NCI-H2227 (cell line): ENCODE results near the gene EFNA4.

Source experiments
- DNase-seq: peaks from one replicate; lab custom pipeline; 2025; ENCODE audit not compliant: unreplicated experiment; lab: John Stamatoyannopoulos, UW

The EFNA4 gene, protein sequence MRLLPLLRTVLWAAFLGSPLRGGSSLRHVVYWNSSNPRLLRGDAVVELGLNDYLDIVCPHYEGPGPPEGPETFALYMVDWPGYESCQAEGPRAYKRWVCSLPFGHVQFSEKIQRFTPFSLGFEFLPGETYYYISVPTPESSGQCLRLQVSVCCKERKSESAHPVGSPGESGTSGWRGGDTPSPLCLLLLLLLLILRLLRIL

DNA sequence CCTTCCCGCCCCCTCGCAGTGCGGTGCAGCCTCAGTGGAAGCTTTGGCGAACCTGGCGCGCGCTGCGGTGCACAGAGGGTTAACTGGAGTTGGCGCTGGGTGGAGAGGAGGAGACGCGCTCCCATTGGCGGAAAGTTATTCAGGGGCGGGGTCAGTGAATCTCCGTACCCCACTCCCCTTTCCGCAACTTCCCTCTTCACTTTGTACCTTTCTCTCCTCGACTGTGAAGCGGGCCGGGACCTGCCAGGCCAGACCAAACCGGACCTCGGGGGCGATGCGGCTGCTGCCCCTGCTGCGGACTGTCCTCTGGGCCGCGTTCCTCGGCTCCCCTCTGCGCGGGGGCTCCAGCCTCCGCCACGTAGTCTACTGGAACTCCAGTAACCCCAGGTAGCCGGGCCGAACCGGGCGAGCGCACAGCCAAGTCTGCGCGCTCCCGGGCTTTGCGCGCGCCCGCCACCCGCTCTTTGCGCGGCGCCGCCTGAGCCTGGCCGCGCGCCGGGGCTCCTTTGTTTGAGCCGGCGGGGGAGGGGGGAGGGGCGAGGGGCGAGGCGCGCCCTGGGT lies at the start of gene EFNA4:
Gene EFNA4, plus strand, starts transcription at position 191 of the 561 bp plus-strand sequence. Its CDS starts 84 bp downstream, at position 275.
- peak; percentile 83 for DNase-seq

DNA sequence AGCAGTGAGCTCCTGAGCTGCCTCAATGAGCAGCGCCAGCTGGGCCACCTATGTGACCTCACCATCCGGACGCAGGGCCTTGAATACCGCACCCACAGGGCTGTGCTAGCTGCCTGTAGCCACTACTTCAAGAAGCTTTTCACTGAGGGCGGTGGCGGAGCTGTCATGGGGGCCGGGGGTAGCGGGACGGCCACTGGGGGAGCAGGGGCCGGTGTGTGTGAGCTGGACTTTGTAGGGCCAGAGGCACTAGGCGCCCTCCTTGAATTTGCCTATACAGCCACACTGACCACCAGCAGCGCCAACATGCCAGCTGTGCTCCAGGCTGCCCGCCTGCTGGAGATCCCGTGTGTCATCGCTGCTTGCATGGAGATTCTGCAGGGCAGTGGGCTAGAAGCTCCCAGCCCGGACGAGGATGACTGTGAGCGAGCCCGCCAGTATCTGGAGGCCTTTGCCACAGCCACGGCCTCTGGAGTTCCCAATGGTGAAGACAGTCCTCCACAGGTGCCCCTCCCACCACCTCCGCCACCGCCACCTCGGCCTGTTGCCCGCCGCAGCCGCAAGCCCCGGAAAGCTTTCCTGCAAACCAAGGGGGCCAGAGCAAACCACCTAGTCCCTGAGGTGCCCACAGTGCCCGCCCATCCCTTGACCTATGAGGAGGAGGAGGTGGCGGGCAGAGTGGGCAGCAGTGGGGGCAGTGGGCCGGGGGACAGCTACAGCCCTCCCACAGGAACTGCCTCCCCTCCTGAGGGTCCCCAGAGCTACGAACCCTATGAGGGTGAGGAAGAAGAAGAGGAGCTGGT lies 48.6 kb upstream of the EFNA4 start:
- DNase-seq, result no peak

DNA sequence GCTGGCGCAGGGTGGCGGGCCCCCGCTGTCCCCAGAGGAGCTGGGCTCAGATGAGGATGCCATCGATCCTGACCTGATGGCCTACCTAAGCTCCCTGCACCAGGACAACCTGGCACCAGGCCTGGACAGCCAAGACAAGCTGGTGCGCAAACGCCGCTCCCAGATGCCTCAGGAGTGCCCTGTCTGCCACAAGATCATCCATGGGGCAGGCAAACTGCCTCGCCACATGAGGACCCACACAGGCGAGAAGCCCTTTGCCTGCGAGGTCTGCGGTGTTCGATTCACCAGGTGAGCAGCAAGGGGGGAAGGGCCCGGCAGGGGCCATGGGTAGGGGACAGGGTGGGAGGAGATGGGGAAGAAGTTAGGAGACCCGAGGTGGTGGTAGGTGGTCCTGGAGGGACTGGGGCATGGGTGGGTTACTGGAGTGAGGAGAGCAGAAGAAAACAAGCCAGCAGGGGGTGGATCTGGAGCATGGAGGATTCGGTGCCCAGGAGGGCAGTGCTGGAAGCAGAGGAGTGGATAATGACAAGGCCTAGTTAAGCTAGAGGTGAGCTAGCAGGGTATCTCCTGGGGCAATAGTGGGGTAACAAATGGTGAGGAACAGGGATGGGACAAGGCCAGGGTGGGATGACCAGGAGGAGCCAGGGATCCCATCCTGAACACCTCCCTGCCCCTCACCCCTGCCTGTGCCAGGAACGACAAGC lies 47.9 kb upstream of the EFNA4 start:
- no peak for DNase-seq

DNA sequence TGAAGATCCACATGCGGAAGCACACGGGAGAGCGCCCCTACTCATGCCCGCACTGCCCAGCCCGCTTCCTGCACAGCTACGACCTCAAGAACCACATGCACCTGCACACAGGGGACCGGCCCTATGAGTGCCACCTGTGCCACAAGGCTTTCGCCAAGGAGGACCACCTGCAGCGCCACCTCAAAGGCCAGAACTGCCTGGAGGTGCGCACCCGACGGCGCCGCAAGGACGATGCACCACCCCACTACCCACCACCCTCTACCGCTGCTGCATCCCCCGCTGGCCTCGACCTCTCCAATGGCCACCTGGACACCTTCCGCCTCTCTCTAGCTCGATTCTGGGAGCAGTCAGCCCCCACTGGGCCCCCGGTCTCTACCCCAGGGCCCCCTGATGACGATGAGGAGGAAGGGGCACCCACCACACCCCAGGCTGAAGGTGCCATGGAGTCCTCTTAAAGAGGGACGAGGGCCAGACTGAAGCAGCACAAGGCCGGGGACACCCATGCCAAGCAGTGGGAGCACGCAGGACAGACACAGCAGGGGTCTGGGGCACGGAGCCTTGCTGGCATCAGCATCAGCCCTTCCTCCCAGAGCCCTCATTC lies 47.2 kb upstream of the EFNA4 start:
- DNase-seq, result no peak

DNA sequence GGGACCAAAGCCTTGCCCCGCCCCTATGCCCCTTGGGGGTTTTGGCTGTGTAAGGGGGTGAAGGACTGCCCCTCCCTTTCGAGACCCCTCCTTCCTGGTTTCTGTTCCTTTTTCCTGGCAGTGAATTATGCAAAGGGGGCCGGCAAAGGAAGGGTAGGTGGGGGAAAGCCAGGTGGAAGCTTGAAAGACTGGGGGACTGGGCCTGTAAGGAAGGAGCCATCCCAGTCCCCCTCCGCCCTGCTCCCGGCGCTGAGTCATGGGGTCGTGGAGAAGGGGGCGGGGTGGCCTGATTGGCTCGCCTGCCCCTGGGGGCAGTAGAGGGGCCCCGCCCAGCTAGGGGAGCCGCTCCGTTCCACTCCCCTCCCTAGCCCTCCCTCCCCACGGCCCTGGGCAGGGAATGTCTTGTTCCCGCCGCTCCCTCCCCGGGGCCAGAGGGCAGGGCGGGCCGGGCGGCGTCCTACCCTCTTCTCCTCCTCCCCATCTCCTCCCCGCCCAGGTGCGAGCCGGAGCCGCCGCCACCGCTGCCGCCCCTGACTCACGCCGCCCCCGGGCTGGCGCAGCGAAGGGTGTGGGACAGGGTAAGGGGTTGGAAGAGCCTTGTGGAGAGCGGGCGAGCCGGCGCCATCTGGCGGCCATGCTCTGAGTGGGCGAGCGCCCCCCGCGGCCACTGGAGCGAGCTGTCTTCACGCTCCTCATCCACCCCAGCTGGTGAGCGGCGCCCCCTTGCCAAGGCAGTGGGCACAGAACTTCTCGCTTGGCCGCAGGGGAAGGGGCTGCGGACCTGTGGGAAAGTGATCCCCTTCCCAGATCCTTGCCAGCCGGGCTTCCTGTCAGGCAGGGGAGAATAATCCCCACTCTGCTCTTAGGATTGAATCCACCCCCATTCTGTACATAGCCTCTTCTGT lies 46.2 kb upstream of the EFNA4 start:
- peak; percentile 94 for DNase-seq

DNA sequence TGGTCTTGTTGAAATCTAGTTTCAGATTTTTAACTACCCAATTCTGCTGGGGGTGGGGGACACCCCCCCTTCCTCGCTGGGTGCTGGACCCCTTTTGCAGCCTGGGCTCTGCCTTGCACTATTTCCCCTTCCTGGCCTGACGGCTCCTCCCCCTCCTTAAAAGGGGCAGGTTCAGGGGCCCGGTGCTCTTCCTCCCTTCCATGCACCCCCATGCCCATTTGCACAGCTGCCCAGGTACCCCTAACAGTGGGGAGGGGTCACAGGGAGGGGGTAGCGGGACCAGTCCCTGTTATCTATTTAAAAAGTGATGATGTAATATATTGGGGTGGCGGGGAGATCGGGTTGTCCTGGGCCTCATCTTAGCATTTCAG lies 45.6 kb upstream of the EFNA4 start:
- no peak for DNase-seq

DNA sequence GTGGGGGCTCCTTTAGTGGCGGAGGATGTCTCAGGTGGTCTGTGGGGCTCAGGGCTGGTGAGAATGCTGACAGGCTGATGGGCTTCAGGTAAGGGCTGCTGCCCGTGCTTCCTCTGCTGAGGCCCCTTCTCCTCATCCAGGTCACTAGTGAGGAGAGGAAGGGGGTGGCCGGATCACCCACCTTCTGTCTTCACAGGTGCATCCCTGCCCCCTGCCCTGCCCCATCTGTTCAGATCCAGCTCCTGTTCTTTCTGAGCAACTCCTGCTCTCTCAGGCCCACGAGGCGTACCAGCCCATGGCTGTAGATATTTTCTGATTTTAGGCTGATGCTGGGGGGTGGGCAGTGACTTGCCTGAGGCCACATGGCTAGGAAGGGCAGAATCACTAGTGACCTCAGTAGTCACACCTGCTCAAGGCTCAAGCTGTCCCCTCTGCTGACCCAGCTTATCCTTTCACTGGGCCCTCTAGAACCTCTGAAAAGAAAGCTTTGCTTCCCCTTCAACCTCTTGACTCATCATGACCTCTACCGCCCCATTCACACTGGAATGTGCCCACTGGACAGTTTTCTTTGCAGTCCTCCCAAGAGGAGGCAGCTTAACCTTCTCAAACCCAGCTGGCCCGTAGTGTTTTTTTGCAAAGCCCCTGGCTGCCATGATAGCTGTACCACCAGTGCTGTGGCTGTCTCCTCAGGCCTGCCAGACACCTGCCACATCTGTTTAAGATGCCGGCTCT lies 44.8 kb upstream of the EFNA4 start:
- no peak for DNase-seq

DNA sequence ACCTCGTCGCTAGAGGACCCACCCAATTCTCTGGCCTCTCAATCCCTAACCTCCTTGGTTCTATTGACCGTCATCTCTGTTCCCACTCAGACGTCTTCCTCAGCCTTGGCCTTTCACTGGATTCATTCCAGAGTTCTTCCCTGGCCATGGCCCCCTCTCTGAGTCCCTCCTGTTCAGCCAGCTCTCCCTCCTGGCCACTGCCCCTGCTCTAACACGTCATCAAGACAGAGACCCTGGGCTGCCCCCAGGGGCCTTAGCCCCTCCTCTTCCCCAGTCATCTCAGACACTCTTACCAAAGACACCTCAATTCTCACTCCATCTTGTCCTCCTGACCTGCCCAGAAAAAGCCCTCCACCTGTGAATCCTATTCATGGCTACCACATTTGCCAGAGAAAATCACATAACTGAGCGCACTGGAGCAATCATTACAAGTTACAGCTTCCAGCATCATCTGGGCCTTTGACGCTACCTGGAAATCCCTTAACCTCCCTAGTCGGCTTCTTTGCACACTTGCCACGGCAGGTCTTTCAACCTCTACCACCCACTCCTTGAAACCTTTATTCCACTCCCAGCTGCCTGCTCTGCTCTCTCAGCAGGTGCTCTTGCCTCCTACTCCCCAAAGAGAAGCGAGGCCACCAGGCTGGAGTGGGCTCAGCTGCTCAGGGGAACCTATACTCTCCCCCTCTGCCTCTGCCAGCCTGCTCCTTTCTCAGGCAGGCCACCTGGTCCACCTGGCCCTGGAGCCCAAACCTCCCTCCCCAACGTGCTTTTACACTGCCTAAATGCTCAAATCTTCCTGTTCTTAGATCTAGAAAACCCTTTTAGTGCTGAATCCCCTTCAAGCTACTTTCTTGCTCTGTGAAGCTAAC lies 43.9 kb upstream of the EFNA4 start:
- no peak for DNase-seq

DNA sequence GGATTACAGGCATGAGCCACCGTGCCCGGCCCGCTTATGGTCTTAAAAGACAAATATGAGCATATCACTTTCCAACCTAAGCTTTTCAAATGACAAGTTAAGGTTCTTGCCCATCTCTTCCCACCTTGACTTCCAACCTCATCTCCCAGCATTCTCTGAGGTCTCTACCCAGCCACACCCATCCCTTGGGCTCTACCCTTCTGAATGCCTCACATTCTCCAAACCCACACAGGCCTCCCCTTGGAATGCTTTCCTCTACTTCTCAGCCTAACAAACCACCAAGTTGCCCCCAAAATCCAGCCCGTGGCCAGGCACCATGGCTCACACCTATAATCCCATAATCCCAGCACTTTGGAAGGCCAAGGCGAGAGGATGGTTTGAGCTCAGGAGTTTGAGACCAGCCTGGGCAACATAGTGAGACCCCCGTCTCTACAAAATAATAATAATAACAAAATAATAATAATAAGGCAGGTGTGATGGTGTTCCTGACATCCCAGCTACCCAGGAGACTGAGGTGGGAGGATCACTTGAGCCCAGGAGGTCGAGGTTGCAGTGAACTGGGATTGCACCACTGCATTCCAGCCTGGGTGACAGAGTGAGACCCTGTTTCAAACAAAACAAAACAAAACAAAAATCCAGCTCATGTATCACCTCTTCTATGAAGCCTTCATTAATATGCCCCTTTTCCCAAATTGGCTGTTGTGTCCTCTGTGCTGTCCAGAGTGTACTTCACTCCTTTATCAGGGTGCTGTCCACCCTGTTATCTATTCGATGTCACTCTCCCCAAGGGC lies 41.2 kb upstream of the EFNA4 start:
- DNase-seq, result no peak

DNA sequence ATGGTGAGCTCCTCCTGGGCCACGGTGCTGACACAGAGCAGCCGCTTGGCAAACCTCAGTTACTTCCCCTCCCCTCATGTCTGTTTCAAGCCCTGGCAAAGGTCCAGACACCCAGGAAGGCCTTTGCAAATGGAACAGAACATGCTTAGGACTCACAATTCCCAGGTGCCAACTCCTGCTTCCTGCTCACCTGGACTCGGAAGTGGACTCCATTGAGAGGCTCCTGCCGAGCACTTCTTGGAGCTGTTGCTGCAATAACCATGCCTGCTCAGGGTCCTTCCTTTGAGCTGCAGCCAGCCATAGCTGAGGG lies 40.7 kb upstream of the EFNA4 start:
- no peak for DNase-seq

DNA sequence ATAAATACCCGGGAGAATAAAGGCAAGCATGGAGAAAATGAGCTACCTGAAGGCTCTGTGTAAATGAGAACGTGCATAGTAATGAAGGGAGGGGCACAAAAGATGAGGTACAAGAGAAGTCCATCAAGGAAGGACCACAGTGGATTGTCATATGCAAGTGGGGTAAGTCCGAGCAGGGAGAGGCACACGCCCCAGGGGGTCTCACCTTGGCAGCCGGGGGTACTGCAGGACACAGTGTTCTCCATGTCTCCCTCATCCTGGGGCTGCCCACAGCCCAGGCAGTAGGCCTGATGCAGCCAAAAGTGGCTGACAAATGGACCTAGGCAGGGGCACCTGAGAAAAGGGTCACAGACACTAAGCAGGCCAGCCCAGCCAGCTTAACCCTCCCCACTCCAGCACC lies 39.9 kb upstream of the EFNA4 start:
- no peak for DNase-seq

DNA sequence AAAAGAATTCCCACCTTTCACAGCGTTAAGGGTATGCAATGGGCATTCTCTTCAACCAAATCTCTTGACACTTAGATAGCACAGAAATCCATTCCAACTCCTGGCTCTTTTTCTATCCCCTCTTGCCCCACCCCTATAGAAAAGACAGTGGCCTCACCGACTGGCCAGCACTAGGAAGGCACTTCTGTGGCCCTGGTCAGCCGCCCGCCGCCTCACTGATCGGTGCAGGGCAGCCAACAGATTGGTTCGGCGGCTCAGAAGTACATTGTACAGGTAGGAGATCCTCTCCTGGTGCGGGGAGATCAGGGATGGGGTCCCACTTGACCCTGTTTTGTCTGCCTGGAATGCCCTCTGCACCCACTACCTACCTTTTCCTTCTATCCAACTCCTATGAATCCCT lies 39.2 kb upstream of the EFNA4 start:
- no peak for DNase-seq

DNA sequence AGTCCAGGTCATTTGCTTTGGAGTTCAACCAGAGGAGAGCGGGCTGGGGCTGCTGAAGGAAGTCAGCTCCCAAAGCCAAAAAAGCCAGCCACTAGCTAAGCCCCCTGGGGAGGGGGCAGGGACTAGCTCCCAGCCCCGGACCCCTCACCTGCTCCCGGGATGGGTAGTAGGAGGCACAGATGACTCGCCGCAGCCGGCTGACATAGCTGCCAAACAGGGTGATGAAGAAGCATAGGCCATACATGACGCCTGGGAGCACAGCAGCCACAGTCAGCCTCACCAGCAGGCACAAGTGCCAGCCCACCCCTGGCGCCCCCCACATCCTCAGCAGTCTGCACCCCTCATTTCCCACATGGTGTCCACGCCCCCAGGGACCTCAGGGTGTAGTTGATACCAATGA lies 37.4 kb upstream of the EFNA4 start:
- no peak for DNase-seq

DNA sequence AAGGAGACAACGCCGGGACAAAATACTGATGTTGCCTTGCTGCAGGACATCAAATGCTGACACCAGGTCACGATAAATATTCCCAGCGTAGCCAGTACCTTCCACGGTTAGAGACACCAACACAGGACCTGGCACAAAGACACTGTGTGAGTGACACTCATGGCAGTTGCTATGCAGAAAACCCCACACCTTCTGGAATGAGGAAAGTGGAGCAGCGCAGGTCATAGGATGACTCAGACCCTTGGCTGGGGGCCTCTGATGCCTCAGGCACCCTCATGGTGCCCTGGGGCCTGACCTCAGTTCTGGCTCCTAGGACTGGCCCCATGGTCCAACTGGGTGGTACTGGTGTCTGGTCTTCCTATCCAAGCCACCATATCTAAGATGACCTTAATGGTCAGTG lies 37.0 kb upstream of the EFNA4 start:
- no peak for DNase-seq

DNA sequence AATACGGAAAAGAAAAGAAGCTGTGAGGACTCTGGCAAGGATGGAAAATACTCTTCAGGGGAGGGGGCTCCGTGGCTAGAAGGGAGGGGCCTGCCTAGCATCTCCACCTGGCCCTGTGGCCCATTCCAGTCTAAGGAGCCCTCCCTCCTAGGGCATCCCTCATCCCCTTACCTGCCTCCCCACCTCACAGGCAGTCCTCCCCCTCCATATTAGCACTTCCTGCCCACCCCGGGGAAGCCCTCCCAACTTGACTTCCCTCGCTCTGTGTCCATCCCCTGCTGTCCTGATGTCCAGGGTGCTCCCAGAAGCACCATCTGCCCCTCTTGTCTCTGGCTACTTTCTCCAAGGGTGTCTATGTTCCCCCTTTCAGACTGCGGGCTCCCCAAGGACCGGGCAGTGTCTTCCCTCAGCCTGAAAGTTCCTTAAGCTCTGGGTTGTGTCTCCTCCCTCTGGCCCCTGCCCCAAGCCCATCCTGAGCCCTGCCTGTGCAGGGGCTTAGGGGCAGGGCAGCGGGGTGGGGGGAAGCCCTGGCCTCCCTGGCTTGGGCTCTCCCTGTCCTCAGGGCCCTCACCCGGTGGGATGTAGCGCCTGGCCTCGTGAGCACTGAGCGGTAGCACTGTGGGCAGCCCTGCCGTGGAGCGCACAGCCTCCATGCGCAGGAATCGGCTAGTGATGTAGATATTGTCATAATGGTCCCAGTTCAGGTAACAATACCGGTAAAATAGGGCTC lies 33.9 kb upstream of the EFNA4 start:
- no peak for DNase-seq

DNA sequence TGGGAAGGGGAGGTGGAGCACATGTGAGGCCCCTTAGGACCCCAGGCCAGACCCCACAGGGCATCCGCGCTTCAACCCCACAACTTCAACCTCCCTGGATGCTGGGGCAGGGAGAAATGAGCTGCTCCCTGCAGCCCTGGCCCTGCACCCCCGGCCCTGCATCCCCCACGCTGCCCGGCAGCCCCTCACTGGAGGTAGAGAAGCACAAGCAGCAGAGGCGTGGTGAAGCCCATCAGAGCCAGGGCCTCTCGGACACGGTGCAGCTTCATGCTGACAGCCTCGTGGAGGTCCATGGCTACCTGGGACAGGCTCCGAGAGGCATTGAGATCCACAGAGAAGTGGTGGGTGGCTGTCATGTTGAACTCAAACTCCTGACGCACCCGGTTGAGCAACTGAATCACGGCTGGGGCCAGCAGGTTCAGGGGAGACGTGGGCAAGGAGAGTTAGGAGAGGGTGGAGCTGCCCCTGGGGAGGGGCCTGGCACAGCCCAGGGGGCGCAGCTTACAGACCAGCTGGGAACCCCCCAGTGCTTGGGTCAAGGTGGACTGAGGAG lies 33.2 kb upstream of the EFNA4 start:
- no peak for DNase-seq

DNA sequence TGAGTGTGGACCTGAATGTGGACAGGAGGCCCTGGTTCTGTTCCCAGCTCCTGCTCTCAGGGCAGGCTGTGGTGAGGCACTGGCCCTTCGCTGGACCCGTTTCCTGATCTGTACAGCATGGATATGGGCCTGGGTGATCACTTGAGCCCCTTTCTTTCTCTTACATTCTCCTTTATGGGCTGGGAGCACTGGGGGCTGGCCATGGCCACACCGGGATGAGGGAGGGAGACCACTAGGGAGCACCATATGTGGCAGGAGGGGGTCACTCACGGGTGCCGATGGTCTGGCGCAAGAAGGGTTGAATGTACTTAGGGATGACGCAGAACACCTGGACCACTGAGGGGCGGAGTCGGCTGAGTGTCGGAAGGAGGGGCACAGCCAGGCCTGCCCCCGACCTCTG lies 32.6 kb upstream of the EFNA4 start:
- no peak for DNase-seq
